Bronchial epithelial cell (primary cell): Measurements from ENCODE around the gene SDF4. TPM values are rescaled to one million over a fixed set of nuclear protein-coding genes. Genes with fewer than 3 reads are reported as not detected.
A peak's percentile ranks its signal among the peaks of the same experiment; 100 is the strongest.
"Not testable (repeated sequence)": the region's sequence is repeated elsewhere in the genome, so short reads cannot be mapped to it uniquely, and the experiment has no call there.

ENCODE experiments used
- DNase-seq: peaks from one replicate; pipeline ENCODE4 v3.0.0-alpha.2; 2010; ENCODE audit warnings: low read depth
- FAIRE-seq: peaks from 2 replicates; lab custom pipeline; 2011; peaks lifted over from hg19 to GRCh38; lab: Jason Lieb, UNC
- H3K27me3 ChIP-seq: 2 replicates; pipeline ENCODE4 v1.5.1; 2011; ENCODE audit warnings: low read length; ENCODE audit not compliant: control insufficient read depth, insufficient read depth
- H3K36me3 ChIP-seq: 2 replicates; pipeline ENCODE4 v1.5.1; 2011; ENCODE audit warnings: low read length; ENCODE audit not compliant: control insufficient read depth, insufficient read depth
- H3K4me3 ChIP-seq: 2 replicates; pipeline ENCODE4 v1.5.1; 2011; ENCODE audit warnings: mild to moderate bottlenecking, low read depth, low read length, control low read depth
- total RNA-seq: library from RNA; depleted of rRNA; stranded (reverse); fragments of >200 nt; gene quantifications from 2 replicates; pipeline ENCODE4 v1.2.1, GENCODE V29; 2014
- TF ChIP-seq, protein P1 (sequence below): IDR thresholded peaks from 2 replicates; pipeline ENCODE4 v1.5.1; 2011; ENCODE audit warnings: mild to moderate bottlenecking, moderate library complexity, low read length, control low read depth, inconsistent platforms; ENCODE audit not compliant: insufficient read depth, severe bottlenecking

SDF4 gene
- total RNA-seq, 1 donor from 2014 or later, result 68.2 TPM

DNA sequence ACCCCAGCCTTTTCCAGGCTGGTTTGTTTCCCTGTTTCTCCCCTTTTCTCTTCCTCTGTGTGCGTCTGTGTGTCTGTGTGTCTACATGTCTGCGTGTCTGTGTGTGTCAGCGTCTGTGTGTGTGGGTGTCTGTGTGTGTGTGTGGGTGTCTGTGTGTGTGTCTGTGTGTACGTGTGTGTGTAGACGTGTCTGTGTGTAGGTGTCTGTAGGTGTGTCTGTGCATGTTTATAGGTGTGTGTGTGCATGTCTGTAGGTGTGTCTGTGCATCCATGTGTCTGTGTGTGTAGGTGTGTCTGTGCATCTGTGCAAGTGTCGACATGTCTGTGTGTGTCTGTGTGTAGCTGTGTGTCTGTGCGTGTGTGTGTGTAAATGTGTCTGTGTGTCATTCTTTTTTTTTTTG is 54.9 kb downstream of the SDF4 start:
- peak; percentile 88 for FAIRE-seq

DNA sequence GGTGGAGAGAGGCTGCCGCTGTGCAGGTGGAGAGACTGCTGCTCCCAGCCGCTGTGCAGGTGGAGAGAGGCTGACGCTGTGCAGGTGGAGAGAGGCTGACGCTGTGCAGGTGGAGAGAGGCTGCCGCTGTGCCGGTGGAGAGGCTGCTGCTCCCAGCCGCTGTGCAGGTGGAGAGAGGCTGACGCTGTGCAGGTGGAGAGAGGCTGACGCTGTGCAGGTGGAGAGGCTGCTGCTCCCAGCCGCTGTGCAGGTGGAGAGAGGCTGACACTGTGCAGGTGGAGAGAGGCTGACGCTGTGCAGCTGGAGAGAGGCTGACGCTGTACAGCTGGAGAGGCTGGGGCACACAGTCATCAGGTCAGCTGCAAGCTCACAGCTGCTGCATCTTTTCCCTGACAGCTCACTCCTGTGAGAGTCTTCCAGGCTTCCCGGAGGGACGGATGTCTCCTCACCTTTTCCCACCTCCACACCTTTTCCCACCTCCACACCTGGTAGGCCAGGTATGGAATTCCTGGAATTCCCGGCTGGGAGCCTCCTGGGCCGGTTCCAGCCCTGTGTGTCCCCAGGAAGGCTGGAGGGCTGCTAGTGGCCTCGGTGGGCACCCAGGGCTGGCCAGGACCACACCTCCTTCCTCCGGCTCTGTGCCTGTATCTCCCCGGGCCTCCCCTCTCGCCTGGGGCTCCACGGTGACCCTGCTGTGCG is 55.6 kb downstream of the SDF4 start:
- FAIRE-seq, result peak; percentile 75
- not testable (repeated sequence) for DNase-seq, H3K36me3 ChIP-seq, H3K4me3 ChIP-seq, H3K27me3 ChIP-seq

More for the DNA sequence above, 54.9 kb downstream of the SDF4 start:
- Histone ChIP-seq H3K27me3 (peaks cover 5% of the 10 kb centered on the region), H3K4me3 (no peak overlapping the region), H3K36me3 (no peaks in the 10 kb centered on the region)
- DNase-seq, result no peak
- TF ChIP-seq, protein P1, sequence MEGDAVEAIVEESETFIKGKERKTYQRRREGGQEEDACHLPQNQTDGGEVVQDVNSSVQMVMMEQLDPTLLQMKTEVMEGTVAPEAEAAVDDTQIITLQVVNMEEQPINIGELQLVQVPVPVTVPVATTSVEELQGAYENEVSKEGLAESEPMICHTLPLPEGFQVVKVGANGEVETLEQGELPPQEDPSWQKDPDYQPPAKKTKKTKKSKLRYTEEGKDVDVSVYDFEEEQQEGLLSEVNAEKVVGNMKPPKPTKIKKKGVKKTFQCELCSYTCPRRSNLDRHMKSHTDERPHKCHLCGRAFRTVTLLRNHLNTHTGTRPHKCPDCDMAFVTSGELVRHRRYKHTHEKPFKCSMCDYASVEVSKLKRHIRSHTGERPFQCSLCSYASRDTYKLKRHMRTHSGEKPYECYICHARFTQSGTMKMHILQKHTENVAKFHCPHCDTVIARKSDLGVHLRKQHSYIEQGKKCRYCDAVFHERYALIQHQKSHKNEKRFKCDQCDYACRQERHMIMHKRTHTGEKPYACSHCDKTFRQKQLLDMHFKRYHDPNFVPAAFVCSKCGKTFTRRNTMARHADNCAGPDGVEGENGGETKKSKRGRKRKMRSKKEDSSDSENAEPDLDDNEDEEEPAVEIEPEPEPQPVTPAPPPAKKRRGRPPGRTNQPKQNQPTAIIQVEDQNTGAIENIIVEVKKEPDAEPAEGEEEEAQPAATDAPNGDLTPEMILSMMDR, result no peak

DNA sequence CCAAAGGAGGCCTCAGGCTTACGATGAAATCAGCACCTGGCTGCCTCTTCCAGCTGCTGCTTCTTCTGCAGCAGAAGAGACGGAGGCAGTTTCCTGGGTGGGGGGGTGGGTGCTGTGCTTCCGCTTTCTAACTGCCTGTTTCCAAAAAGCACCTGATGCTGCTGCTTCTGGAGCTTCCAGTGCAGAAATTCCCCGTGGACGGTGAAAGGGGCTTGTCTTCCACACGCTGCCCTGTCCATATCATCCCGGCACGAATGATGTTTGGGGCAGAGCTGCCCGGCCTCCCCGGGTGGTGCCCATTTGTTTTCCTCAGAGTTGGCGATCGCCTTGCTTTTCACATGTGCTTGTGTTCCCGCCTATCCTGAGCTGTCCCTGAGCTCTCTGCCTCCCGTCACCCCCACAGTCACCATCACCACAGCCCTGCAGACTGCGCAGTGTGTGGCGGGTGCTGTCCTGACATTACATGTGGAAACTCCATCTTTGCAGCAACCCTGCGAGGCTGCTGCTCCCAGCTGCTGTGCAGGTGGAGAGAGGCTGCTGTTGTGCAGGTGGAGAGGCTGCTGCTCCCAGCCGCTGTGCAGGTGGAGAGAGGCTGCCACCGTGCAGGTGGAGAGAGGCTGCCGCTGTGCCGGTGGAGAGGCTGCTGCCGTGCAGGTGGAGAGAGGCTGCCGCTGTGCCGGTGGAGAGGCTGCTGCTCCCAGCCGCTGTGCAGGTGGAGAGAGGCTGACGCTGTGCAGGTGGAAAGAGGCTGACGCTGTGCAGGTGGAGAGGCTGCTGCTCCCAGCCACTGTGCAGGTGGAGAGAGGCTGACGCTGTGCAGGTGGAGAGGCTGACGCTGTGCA is 56.4 kb downstream of the SDF4 start:
- Histone ChIP-seq H3K27me3 (peaks cover 5% of the 10 kb centered on the region), H3K4me3 (no peak overlapping the region), H3K36me3 (no peaks in the 10 kb centered on the region)
- FAIRE-seq, result no peak
- TF ChIP-seq, protein P1, result no peak
- no peak for DNase-seq

DNA sequence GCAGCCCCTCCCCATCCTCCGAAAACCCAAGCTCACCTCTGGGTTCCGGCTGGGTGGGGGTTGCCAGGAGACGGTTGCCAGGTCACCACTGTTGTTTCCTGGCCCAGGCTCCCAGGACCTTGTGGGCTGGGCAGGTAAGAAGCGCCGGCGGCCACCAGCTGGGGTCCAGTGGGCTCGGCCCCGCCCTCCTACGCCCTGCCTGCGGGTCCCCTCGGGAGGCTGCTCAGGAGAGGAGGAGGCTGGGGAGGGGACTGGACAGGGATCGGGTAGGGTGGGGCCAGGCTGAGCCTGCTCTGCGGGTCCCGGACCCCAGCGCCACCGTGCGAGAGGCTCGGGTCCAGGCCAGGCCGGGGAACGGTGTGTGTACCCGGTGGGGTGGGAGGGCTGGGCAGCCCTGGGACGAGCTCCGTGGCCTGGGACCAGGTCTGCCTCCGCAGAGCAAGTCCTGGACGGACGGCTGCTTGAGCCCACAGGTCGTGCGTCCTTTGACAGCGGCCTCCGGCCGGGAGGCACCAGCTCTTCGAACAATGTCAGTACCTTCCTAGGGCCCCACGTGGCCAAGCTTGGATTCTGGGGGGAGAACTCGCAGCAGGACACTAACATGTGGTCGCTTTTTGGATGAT is 57.9 kb downstream of the SDF4 start, which contains the start of gene TTLL10:
Gene TTLL10, plus strand, starts transcription at position 88 of the 623 bp plus-strand sequence. CDS start 5,336 bp downstream, outside the sequence.
- no peak for FAIRE-seq
- DNase-seq, result no peak
- TF ChIP-seq, protein P1, result no peak
- Histone ChIP-seq H3K36me3 (peaks cover 4% of the 10 kb centered on the region), H3K27me3 (peaks cover 5% of the 10 kb centered on the region), H3K4me3 (no peak within 1 kb of the TSS)

DNA sequence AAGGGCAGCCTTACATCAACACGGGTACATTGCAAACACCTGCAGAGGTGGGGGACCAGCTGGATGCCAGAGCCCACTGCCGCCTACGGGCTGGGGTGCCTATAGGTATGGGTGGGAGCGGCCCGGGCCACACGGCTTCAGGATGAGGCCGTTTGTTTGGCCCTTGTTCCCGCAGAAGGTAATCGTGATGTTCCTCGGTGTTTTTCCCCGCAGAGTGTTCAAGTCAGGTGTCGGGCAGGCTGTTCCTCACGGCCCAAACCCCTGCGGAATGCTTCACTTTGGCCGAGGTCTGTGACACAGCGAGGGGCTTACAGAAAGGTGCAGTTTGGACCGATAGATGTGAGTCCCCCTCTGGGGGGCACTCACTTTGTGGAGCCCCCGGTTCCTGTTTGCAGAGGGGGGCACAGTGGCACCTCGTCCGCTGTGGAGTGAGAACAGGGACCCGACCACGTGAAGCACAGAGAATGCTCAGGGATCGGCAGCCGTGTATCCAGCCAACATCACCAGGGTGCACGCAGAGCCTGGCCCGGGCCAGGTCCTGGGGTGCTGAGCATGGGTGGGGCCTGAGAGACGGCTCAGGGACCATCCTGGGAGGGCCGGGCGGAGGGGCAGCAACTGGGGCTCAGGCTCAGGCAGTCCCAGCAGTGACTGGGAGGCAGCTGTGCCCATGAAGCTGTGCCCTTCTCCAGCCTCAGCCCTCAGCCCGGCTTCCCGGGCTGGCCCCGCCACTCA is 58.6 kb downstream of the SDF4 start:
- TF ChIP-seq, protein P1, result no peak
- DNase-seq, result no peak
- peaks cover 5% of the 10 kb centered on the region for H3K27me3 ChIP-seq

More for the DNA sequence above, 58.6 kb downstream of the SDF4 start:
- H3K4me3 ChIP-seq, result no peak overlapping the region
- no peak for FAIRE-seq
- peaks cover 7% of the 10 kb centered on the region for H3K36me3 ChIP-seq
